ENCODE measurements around the gene SH2B3. TPM values are rescaled to one million over a fixed set of nuclear protein-coding genes. Genes with fewer than 3 reads are reported as not detected.

The SH2B3 gene
- total and polyA plus RNA-seq, 12 donors = 9.9 to 61.4 (median 38.1) TPM

- Histone ChIP-seq H3K27me3 (no peaks in the 10 kb centered on the region), H3K4me3 (no peak overlapping the region), H3K9me3 (no peaks in the 10 kb centered on the region), H3K36me3 (peaks cover 0 to 48% (median 0%) of the 10 kb centered on the region in 9 donors), H3K4me1 (peaks cover 39 to 100% (median 98%) of the 10 kb centered on the region in 9 donors), H3K27ac (peak overlapping the region in 8 of 10 donors; percentile 19 to 93 (median 76))
- ATAC-seq = no peak
- no peak for TF ChIP-seq CTCF (IDR thresholded peaks at IDR 0.05)
- WGBS, 2 donors = 82 to 86% methylated on average over 7 of the region's 7 CpGs
- no peak for DNase-seq
- intact Hi-C loops (cut with DNase I) = no loop called here
Observed at GRCh38 chr12:111441107-111441928, 35.6 kb downstream of the SH2B3 start.

- Histone ChIP-seq H3K4me3 (no peak overlapping the region), H3K9me3 (no peaks in the 10 kb centered on the region), H3K4me1 (peaks cover 43 to 100% (median 99%) of the 10 kb centered on the region in 9 donors), H3K27me3 (no peaks in the 10 kb centered on the region), H3K27ac (peak overlapping the region in 8 of 10 donors; percentile 19 to 93 (median 76)), H3K36me3 (peaks cover 0 to 59% (median 5%) of the 10 kb centered on the region in 9 donors)
- WGBS, 2 donors = 83 to 87% methylated on average over 10 of the region's 10 CpGs
- no peak for ATAC-seq
- no peak for TF ChIP-seq CTCF (IDR thresholded peaks at IDR 0.05)
- DNase-seq = no peak
- intact Hi-C loops (cut with DNase I) = loop anchor here in 1 of 10 donors (1.0 kb wide), 1 partner anchor 108 kb away; no protein-coding TSS in a partner anchor
Observed at GRCh38 chr12:111442301-111443045, 36.8 kb downstream of the SH2B3 start.

- no peaks in the 10 kb centered on the region for H3K9me3 ChIP-seq
- H3K4me1 ChIP-seq = peaks cover 43 to 100% (median 99%) of the 10 kb centered on the region in 9 donors
- H3K27me3 ChIP-seq = no peaks in the 10 kb centered on the region
- peaks cover 0 to 66% (median 11%) of the 10 kb centered on the region in 9 donors for H3K36me3 ChIP-seq
- H3K27ac ChIP-seq = peak overlapping the region in 9 of 10 donors; percentile 4 to 93 (median 76)
- no peak for ATAC-seq
- no peak for DNase-seq
- H3K4me3 ChIP-seq = no peak overlapping the region
- 91 to 92% methylated on average over 7 of the region's 7 CpGs for WGBS, 2 donors
- no peak for TF ChIP-seq CTCF (IDR thresholded peaks at IDR 0.05)
- intact Hi-C loops (cut with DNase I) = loop anchor here in 1 of 10 donors (1.0 kb wide), 1 partner anchor 109 kb away; no protein-coding TSS in a partner anchor
Observed at GRCh38 chr12:111443086-111443485, 37.4 kb downstream of the SH2B3 start.

GRCh38 chr12:111443586-111443985 lies 37.9 kb downstream of the SH2B3 start:
- ATAC-seq (no peak), DNase-seq (no peak)
- Histone ChIP-seq H3K36me3 (peaks cover 0 to 71% (median 15%) of the 10 kb centered on the region in 9 donors), H3K4me1 (peaks cover 39 to 100% (median 99%) of the 10 kb centered on the region in 9 donors), H3K27ac (peak overlapping the region in 9 of 10 donors; percentile 4 to 93 (median 76)), H3K4me3 (no peak overlapping the region), H3K9me3 (no peaks in the 10 kb centered on the region), H3K27me3 (no peaks in the 10 kb centered on the region)
- WGBS, 2 donors = 82 to 87% methylated on average over 7 of the region's 7 CpGs
- TF ChIP-seq CTCF (IDR thresholded peaks at IDR 0.05) = no peak
- intact Hi-C loops (cut with DNase I) = loop anchor here in 1 of 10 donors (1.0 kb wide), 1 partner anchor 109 kb away; no protein-coding TSS in a partner anchor

All from heart right ventricle (tissue), 16 donors.